ENCODE measurements around the gene MSH5. TPM values are rescaled to one million over a fixed set of nuclear protein-coding genes. Genes with fewer than 3 reads are reported as not detected.
A peak's percentile ranks its signal among the peaks of the same experiment; 100 is the strongest.

Gene MSH5
- total and polyA plus RNA-seq, 2 of the 13 experiments (the other 11 are each of a cell fraction or from before 2014, with no cell fraction given) = 10.2 to 38.7 TPM

DNA sequence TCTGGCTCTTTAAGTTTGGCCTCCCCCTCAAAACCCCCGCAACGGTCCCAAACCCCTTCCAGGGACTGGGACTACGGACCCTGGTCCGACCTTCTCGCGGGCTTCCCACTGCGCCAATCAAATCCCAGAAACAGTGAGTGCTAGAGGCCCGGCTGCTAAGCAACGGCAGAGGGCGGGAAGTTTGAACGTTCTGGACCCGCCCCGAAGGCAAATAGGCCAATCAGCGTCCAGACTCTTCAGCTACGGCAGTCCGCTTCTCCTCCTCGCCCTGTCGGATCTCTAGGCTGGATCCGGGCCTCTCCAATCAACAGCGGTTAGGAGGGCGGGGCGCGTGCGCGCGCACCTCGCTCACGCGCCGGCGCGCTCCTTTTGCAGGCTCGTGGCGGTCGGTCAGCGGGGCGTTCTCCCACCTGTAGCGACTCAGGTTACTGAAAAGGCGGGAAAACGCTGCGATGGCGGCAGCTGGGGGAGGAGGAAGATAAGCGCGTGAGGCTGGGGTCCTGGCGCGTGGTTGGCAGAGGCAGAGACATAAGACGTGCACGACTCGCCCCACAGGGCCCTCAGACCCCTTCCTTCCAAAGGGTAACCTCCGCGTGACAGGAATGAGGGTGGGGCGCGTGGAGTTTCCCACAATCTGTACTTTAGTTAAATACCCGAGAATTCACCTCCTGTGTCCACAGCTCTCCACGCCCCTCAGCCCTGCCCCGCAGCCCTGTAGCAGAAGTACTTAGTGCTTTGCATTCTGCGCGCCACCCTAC lies at the start of gene MSH5 (continued):
- TF ChIP-seq ZNF282 (IDR thresholded peaks at IDR 0.05; ENCODE audit: partially characterized antibody) = no peak
- TF ChIP-seq MTA3 (CRISPR knock-in tag; IDR thresholded peaks at IDR 0.05) = peak; percentile 38; the same call in 1 of the 2 replicates
- no peak for TF ChIP-seq EHMT2 (IDR thresholded peaks at IDR 0.05; ENCODE audit: borderline replicate concordance, low read depth, low read length)
- TF ChIP-seq ZNF607 (CRISPR knock-in tag; IDR thresholded peaks at IDR 0.05; ENCODE audit: borderline replicate concordance) = peak; percentile 97
- TF ChIP-seq, protein P1, sequence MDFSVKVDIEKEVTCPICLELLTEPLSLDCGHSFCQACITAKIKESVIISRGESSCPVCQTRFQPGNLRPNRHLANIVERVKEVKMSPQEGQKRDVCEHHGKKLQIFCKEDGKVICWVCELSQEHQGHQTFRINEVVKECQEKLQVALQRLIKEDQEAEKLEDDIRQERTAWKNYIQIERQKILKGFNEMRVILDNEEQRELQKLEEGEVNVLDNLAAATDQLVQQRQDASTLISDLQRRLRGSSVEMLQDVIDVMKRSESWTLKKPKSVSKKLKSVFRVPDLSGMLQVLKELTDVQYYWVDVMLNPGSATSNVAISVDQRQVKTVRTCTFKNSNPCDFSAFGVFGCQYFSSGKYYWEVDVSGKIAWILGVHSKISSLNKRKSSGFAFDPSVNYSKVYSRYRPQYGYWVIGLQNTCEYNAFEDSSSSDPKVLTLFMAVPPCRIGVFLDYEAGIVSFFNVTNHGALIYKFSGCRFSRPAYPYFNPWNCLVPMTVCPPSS (IDR thresholded peaks at IDR 0.05) = no peak
- peak; percentile 98 for TF ChIP-seq CCDC6 (CRISPR knock-in tag; IDR thresholded peaks at IDR 0.05)
- TF ChIP-seq BRD4 (CRISPR knock-in tag; IDR thresholded peaks at IDR 0.05) = peak; percentile 98
- no peak for TF ChIP-seq JUND (CRISPR knock-in tag; IDR thresholded peaks at IDR 0.05)
- peak; percentile 98 for TF ChIP-seq ZNF678 (CRISPR knock-in tag; IDR thresholded peaks at IDR 0.05)
- peak; percentile 89; the same call in 1 of the 2 replicates for TF ChIP-seq ZNF782 (CRISPR knock-in tag; IDR thresholded peaks at IDR 0.05; ENCODE audit: borderline replicate concordance)
- TF ChIP-seq ZEB1 (IDR thresholded peaks at IDR 0.05; ENCODE audit: insufficient replicate concordance, low read depth) = no peak
- TF ChIP-seq ZNF468 (CRISPR knock-in tag; IDR thresholded peaks at IDR 0.05) = 0 out of 2 replicates have a peak, but pooled peaks have one; percentile 56
- TF ChIP-seq, protein P2, sequence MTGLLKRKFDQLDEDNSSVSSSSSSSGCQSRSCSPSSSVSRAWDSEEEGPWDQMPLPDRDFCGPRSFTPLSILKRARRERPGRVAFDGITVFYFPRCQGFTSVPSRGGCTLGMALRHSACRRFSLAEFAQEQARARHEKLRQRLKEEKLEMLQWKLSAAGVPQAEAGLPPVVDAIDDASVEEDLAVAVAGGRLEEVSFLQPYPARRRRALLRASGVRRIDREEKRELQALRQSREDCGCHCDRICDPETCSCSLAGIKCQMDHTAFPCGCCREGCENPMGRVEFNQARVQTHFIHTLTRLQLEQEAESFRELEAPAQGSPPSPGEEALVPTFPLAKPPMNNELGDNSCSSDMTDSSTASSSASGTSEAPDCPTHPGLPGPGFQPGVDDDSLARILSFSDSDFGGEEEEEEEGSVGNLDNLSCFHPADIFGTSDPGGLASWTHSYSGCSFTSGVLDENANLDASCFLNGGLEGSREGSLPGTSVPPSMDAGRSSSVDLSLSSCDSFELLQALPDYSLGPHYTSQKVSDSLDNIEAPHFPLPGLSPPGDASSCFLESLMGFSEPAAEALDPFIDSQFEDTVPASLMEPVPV (CRISPR knock-in tag; IDR thresholded peaks at IDR 0.05) = peak; percentile 100
- peak; percentile 99 for TF ChIP-seq CHCHD3 (CRISPR knock-in tag; IDR thresholded peaks at IDR 0.05)
- TF ChIP-seq, protein P3, sequence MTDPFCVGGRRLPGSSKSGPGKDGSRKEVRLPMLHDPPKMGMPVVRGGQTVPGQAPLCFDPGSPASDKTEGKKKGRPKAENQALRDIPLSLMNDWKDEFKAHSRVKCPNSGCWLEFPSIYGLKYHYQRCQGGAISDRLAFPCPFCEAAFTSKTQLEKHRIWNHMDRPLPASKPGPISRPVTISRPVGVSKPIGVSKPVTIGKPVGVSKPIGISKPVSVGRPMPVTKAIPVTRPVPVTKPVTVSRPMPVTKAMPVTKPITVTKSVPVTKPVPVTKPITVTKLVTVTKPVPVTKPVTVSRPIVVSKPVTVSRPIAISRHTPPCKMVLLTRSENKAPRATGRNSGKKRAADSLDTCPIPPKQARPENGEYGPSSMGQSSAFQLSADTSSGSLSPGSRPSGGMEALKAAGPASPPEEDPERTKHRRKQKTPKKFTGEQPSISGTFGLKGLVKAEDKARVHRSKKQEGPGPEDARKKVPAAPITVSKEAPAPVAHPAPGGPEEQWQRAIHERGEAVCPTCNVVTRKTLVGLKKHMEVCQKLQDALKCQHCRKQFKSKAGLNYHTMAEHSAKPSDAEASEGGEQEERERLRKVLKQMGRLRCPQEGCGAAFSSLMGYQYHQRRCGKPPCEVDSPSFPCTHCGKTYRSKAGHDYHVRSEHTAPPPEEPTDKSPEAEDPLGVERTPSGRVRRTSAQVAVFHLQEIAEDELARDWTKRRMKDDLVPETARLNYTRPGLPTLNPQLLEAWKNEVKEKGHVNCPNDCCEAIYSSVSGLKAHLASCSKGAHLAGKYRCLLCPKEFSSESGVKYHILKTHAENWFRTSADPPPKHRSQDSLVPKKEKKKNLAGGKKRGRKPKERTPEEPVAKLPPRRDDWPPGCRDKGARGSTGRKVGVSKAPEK (CRISPR knock-in tag; IDR thresholded peaks at IDR 0.05; ENCODE audit: borderline replicate concordance) = peak; percentile 95; the same call in 1 of the 2 replicates
- TF ChIP-seq, protein P4, sequence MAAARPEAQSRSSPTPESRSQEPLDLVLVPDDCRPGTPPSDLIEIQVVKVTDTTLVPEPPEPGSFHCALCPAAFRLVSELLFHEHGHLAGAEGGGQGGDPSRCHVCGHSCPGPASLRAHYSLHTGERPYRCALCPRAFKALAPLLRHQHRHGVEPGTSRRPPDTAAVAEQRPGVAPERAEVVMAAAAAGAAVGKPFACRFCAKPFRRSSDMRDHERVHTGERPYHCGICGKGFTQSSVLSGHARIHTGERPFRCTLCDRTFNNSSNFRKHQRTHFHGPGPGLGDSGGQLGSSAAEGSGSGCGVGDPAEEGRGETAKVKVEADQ (CRISPR knock-in tag; IDR thresholded peaks at IDR 0.05; ENCODE audit: borderline replicate concordance) = peak; percentile 98
- TF ChIP-seq BHLHE40 (IDR thresholded peaks at IDR 0.05; ENCODE audit: low read length) = peak; percentile 86
- peak; percentile 96; the same call in 1 of the 2 replicates for TF ChIP-seq ZNF672 (CRISPR knock-in tag; IDR thresholded peaks at IDR 0.05)
- peak; percentile 98 for TF ChIP-seq FOXC1 (CRISPR knock-in tag; IDR thresholded peaks at IDR 0.05; ENCODE audit: borderline replicate concordance)
- TF ChIP-seq MAFG (CRISPR knock-in tag; IDR thresholded peaks at IDR 0.05) = no peak
- TF ChIP-seq, protein P5, sequence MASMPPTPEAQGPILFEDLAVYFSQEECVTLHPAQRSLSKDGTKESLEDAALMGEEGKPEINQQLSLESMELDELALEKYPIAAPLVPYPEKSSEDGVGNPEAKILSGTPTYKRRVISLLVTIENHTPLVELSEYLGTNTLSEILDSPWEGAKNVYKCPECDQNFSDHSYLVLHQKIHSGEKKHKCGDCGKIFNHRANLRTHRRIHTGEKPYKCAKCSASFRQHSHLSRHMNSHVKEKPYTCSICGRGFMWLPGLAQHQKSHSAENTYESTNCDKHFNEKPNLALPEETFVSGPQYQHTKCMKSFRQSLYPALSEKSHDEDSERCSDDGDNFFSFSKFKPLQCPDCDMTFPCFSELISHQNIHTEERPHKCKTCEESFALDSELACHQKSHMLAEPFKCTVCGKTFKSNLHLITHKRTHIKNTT (CRISPR knock-in tag; IDR thresholded peaks at IDR 0.05) = no peak
- TF ChIP-seq RFX1 (IDR thresholded peaks at IDR 0.05) = peak; percentile 93

Data from HepG2 (cell line).